GM12865 (cell line): Measurements from ENCODE around the gene IZUMO1.
"Not testable (repeated sequence)": the region's sequence is repeated elsewhere in the genome, so short reads cannot be mapped to it uniquely, and the experiment has no call there.

Experiments used
- DNase-seq: peaks from one replicate; pipeline ENCODE4 v3.0.0; 2010; ENCODE audit warnings: low read depth
- H3K4me3 ChIP-seq: 2 replicates; pipeline ENCODE4 v1.5.1; 2011; ENCODE audit warnings: mild to moderate bottlenecking, low read depth, low read length, control low read depth
- TF ChIP-seq, protein P1 (sequence below): IDR thresholded peaks from 2 replicates; pipeline ENCODE4 v1.5.1; 2011; ENCODE audit warnings: low read length, control low read depth, low read depth, inconsistent platforms; ENCODE audit not compliant: insufficient read depth; ENCODE audit errors: missing control alignments

Gene IZUMO1

GRCh38 chr19:48705431-48705830 lies 41.3 kb downstream of the IZUMO1 start:
- TF ChIP-seq, protein P1, sequence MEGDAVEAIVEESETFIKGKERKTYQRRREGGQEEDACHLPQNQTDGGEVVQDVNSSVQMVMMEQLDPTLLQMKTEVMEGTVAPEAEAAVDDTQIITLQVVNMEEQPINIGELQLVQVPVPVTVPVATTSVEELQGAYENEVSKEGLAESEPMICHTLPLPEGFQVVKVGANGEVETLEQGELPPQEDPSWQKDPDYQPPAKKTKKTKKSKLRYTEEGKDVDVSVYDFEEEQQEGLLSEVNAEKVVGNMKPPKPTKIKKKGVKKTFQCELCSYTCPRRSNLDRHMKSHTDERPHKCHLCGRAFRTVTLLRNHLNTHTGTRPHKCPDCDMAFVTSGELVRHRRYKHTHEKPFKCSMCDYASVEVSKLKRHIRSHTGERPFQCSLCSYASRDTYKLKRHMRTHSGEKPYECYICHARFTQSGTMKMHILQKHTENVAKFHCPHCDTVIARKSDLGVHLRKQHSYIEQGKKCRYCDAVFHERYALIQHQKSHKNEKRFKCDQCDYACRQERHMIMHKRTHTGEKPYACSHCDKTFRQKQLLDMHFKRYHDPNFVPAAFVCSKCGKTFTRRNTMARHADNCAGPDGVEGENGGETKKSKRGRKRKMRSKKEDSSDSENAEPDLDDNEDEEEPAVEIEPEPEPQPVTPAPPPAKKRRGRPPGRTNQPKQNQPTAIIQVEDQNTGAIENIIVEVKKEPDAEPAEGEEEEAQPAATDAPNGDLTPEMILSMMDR, result no peak
- no peak for DNase-seq

DNA sequence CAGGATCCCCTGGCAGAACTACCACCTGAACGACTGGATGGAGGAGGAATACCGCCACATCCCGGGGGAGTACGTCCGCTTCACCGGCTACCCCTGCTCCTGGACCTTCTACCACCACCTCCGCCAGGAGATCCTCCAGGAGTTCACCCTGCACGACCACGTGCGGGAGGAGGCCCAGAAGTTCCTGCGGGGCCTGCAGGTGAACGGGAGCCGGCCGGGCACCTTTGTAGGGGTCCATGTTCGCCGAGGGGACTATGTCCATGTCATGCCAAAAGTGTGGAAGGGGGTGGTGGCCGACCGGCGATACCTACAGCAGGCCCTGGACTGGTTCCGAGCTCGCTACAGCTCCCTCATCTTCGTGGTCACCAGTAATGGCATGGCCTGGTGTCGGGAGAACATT lies 43.4 kb downstream of the IZUMO1 start:
- H3K4me3 ChIP-seq, result no peak overlapping the region
- TF ChIP-seq, protein P1, result no peak
- DNase-seq, result no peak

More at GRCh38 chr19:48705431-48705830, 41.3 kb downstream of the IZUMO1 start:
- H3K4me3 ChIP-seq, result no peak overlapping the region

GRCh38 chr19:48702701-48703100 lies 44.0 kb downstream of the IZUMO1 start:
- no peak for DNase-seq
- no peak overlapping the region for H3K4me3 ChIP-seq
- TF ChIP-seq, protein P1, result no peak

DNA sequence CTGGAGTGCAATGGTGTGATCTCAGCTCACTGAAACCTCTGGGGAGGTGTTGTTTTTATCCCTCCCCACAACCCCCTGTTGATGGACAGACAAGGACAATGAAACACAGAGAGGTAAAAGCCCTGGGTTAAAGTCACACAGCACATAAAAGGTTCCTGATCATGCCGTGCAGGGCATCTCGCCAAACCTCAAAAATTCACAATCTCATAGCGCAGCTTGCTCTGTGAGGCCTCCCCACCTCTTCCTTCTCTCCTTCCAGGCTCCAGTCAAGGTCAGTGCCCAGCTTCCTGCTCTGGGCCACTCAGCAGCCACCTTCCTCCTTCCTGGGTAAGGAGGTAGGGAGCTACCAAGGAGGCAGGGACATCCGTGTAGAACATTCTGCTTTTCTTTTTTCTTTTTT lies 48.7 kb downstream of the IZUMO1 start:
- TF ChIP-seq, protein P1, result no peak
- no peak overlapping the region for H3K4me3 ChIP-seq
- DNase-seq, result no peak

- DNase-seq, result no peak
- TF ChIP-seq, protein P1, result no peak
- H3K4me3 ChIP-seq, result no peak overlapping the region
Observed at GRCh38 chr19:48696353-48697010, 50.2 kb downstream of the IZUMO1 start.

DNA sequence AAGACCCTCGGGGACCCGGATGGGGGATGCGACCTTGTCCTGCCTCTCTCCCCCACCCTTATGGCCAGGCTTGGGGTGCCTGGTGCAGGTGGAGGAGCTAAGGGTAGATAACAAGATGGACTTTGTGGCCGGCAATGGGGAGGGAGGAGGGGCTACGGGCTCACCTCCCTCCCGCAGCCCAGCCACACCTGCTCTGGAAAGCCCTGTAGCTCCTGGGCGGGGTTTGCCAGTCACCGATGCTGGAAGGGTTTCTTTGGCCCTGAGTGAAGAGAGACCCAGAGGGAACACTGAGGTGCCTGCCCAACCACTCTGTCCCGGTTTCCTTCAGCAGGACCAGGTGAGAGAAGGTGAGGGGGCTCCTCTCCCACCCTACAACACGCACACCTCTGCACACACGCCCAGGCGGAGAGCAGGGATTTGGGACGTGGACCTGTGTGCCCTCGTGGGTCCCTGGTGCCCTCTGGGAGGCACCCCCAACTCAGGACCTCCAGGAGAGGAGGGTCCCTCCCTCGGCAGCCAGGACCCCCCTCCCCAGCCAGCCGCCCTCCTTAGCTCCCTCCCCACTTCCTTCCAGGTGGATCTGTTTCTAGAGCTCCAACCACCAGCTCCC lies 50.9 kb downstream of the IZUMO1 start, which contains the start of gene FUT2:
Gene FUT2, plus strand, starts transcription at position 229 of the 610 bp plus-strand sequence. CDS start 6,986 bp downstream, outside the sequence.
- DNase-seq, result no peak
- TF ChIP-seq, protein P1, result no peak
- no peak within 1 kb of the TSS for H3K4me3 ChIP-seq

- H3K4me3 ChIP-seq, DNase-seq: not testable (repeated sequence)
Observed at GRCh38 chr19:48693629-48694028, 53.1 kb downstream of the IZUMO1 start.
